HL-60 (cell line): ENCODE results near the gene ESPN.

Experiments
- DNase-seq, 2 experiments: peaks; one replicate each; pipeline ENCODE4 v3.0.0-alpha.2; 2010 to 2020; ENCODE audit warnings: low read depth in 1 of 2, low spot score in 1 of 2
- H3K27ac ChIP-seq: fragments of 250-450 bp; sonication (Bioruptor Pico); replicated peaks from 2 replicates; pipeline ENCODE4 v1.5.1; 2020; ENCODE audit warnings: mild to moderate bottlenecking, moderate library complexity
- H3K27me3 ChIP-seq: fragments of 250-450 bp; sonication (Bioruptor Pico); 2 replicates; pipeline ENCODE4 v1.5.1; 2021; ENCODE audit warnings: mild to moderate bottlenecking, moderate library complexity; ENCODE audit not compliant: insufficient read depth, poor library complexity, severe bottlenecking
- H3K4me3 ChIP-seq: replicated peaks from 2 replicates; pipeline ENCODE4 v1.5.1; 2011; ENCODE audit warnings: mild to moderate bottlenecking, control low read depth, low read length; ENCODE audit not compliant: insufficient read depth
- GABPA ChIP-seq: IDR thresholded peaks from 2 replicates; pipeline ENCODE4 v1.6.1; 2012; ENCODE audit warnings: low read depth
- POLR2AphosphoS5 ChIP-seq: IDR thresholded peaks from 2 replicates; pipeline ENCODE4 v1.6.1; 2012; ENCODE audit warnings: low read depth
- SPI1 ChIP-seq: IDR thresholded peaks from 2 replicates; pipeline ENCODE4 v1.6.1; 2012; ENCODE audit warnings: low read depth, mild to moderate bottlenecking, borderline replicate concordance
- TF ChIP-seq, protein P1 (sequence below): IDR thresholded peaks from 2 replicates; pipeline ENCODE4 v1.6.1; 2012; ENCODE audit warnings: low read depth; ENCODE audit not compliant: insufficient replicate concordance
- TF ChIP-seq, protein P2 (sequence below): IDR thresholded peaks from one replicate; pipeline ENCODE4 v1.5.1; 2011; ENCODE audit warnings: low read length, control low read depth, inconsistent platforms; ENCODE audit not compliant: insufficient read depth

Gene ESPN

DNA sequence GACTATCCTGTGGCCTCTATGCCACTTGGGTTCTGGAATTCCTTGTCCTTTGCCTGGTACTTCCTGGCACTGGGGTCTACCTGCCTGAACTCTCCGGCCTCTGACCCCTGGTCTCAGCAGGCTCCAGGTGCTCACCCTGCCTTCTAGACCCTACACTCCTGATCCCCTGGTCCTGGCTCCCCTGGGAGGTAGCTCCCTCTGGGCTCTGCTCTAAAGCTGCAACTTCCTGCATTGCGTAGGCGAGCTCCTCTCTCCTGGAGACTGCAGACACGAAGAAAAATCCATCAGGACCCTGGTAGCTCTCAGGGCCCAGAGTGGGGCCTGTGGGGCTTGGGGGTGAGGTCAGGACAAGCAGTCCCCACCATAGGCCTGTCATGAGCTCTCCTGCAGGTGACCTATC is 74.7 kb downstream of the ESPN start:
- no peak for DNase-seq
- no peak for TF ChIP-seq GABPA
- TF ChIP-seq, protein P1, sequence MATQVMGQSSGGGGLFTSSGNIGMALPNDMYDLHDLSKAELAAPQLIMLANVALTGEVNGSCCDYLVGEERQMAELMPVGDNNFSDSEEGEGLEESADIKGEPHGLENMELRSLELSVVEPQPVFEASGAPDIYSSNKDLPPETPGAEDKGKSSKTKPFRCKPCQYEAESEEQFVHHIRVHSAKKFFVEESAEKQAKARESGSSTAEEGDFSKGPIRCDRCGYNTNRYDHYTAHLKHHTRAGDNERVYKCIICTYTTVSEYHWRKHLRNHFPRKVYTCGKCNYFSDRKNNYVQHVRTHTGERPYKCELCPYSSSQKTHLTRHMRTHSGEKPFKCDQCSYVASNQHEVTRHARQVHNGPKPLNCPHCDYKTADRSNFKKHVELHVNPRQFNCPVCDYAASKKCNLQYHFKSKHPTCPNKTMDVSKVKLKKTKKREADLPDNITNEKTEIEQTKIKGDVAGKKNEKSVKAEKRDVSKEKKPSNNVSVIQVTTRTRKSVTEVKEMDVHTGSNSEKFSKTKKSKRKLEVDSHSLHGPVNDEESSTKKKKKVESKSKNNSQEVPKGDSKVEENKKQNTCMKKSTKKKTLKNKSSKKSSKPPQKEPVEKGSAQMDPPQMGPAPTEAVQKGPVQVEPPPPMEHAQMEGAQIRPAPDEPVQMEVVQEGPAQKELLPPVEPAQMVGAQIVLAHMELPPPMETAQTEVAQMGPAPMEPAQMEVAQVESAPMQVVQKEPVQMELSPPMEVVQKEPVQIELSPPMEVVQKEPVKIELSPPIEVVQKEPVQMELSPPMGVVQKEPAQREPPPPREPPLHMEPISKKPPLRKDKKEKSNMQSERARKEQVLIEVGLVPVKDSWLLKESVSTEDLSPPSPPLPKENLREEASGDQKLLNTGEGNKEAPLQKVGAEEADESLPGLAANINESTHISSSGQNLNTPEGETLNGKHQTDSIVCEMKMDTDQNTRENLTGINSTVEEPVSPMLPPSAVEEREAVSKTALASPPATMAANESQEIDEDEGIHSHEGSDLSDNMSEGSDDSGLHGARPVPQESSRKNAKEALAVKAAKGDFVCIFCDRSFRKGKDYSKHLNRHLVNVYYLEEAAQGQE = no peak
- TF ChIP-seq, protein P2, sequence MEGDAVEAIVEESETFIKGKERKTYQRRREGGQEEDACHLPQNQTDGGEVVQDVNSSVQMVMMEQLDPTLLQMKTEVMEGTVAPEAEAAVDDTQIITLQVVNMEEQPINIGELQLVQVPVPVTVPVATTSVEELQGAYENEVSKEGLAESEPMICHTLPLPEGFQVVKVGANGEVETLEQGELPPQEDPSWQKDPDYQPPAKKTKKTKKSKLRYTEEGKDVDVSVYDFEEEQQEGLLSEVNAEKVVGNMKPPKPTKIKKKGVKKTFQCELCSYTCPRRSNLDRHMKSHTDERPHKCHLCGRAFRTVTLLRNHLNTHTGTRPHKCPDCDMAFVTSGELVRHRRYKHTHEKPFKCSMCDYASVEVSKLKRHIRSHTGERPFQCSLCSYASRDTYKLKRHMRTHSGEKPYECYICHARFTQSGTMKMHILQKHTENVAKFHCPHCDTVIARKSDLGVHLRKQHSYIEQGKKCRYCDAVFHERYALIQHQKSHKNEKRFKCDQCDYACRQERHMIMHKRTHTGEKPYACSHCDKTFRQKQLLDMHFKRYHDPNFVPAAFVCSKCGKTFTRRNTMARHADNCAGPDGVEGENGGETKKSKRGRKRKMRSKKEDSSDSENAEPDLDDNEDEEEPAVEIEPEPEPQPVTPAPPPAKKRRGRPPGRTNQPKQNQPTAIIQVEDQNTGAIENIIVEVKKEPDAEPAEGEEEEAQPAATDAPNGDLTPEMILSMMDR = no peak
- TF ChIP-seq POLR2AphosphoS5 = no peak
- no peak for TF ChIP-seq SPI1
- no peak overlapping the region for H3K27ac ChIP-seq
- peaks cover 44% of the 10 kb centered on the region for H3K27me3 ChIP-seq
- H3K4me3 ChIP-seq = no peak overlapping the region

DNA sequence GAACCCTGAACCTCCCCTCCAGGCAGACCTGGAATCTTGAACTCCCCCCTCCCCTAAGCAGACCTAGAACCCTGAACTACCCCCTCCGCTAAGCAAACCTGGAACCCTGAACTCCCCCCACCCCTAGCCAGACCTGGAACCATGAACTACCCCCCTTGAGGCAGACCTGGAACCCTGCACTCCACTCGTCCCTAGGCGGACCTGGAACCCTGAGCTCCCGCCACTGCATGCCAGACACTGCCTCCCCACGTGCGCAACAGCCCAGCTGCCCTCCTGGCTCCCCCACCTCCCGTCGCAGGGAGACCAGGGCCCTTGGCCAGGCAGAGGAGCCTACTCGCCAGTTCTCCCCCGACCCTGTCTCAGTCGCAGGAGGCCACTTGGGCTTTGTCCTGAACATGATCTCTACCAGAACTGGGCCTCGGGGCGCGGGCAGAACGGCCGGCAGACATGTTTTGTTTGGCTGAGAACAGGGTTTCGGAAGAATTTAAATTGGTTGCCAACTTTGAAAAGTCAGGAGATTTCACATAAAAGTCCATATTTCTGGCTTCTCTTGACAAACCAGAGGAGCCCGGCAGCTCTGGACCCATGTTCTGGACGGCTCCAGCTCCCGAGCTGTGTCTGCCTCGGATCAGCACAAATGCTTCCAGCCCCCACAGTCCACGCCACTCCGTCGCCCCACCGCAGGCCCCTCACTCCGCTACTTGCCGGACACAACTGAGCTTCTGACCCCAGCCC is 76.1 kb downstream of the ESPN start:
- no peak overlapping the region for H3K27ac ChIP-seq

DNA sequence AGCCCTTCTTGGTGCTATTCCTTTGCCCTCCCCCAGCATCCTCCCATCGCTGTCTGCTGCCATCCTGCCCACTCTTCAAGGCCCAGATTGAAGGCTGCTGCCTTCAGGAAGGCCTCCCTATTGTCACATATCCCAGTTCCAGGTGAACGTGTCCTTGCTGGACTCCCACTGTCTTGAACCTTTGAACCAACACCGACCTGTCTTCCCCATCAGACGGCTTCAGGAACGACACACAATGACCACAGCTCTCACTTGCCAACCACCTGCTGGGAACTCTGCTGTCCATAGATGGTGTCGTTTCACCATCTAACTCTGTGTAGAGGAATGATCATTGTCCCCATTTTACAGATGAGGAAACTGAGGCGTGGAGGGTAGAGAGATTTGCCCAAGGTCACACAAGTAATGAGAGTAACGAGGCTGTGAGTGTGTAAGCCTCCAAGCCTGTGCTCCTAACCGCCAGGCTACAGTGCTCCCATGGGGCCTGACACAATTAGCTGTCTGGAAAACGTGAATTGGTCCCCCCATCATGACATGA is 76.8 kb downstream of the ESPN start:
- TF ChIP-seq, protein P1 = no peak
- TF ChIP-seq POLR2AphosphoS5 = no peak
- TF ChIP-seq, protein P2 = no peak
- no peak for TF ChIP-seq SPI1
- no peak for TF ChIP-seq GABPA
- H3K27ac ChIP-seq = no peak overlapping the region
- H3K27me3 ChIP-seq = peaks cover 30% of the 10 kb centered on the region

More for the DNA sequence above, 76.1 kb downstream of the ESPN start:
- Histone ChIP-seq H3K27me3 (peaks cover 36% of the 10 kb centered on the region), H3K4me3 (no peak overlapping the region)
- DNase-seq = no peak
- TF ChIP-seq, protein P2 = no peak
- TF ChIP-seq GABPA = no peak

More for the DNA sequence above, 76.8 kb downstream of the ESPN start:
- no peak overlapping the region for H3K4me3 ChIP-seq
- DNase-seq = no peak
